IMR-90 (cell line): ENCODE measurements around the gene TRAPPC14. TPM values are rescaled to one million over a fixed set of nuclear protein-coding genes. Genes with fewer than 3 reads are reported as not detected.

Experiments used
- ATAC-seq: fragments of 200-7000 bp; cut with Tn5 transposase; 2 replicates; pipeline ENCODE4 v1.9.1; 2020; ENCODE audit warnings: low read depth, mild to moderate bottlenecking, moderate library complexity
- BruUV-seq: library from RNA; stranded (reverse); fragments of 400-500 nt; replicated peaks from 2 replicates; lab custom pipeline; 2021; lab: Mats Ljungman, UMichigan
- CTCF ChIA-PET: fragments of 300-600 bp; formaldehyde crosslinking; extraction: SDS; loops from one replicate; lab custom pipeline; 2021; ENCODE audit warnings: antibody characterized with exemption; lab: Yijun Ruan, JAX
- POLR2A ChIA-PET: fragments of 300-600 bp; sonication (Branson Sonifier 250); formaldehyde crosslinking; loops from one replicate; lab custom pipeline; 2022; ENCODE audit warnings: antibody characterized with exemption; ENCODE audit not compliant: unreplicated experiment; lab: Charles Lee
- DNase-seq: peaks from one replicate; pipeline ENCODE4 v3.0.0; 2013
- H2AFZ ChIP-seq: replicated peaks from 2 replicates; pipeline ENCODE3; 2013; ENCODE audit warnings: low read length, mild to moderate bottlenecking; ENCODE audit not compliant: poor library complexity
- H2AK5ac ChIP-seq: 2 replicates; pipeline ENCODE4 v1.6.1; 2013; ENCODE audit warnings: low read depth, low read length, inconsistent platforms
- H2AK9ac ChIP-seq: replicated peaks from 2 replicates; pipeline ENCODE3; 2013; ENCODE audit warnings: mild to moderate bottlenecking, low read depth, low read length, moderate library complexity; ENCODE audit not compliant: poor library complexity
- H2BK120ac ChIP-seq: 2 replicates; pipeline ENCODE4 v1.6.1; 2013; ENCODE audit warnings: low read depth, low read length, inconsistent platforms
- H2BK15ac ChIP-seq: 3 replicates; pipeline ENCODE4 v1.6.1; 2013; ENCODE audit warnings: low read depth, low read length, inconsistent platforms
- H2BK20ac ChIP-seq: 2 replicates; pipeline ENCODE4 v1.6.1; 2013; ENCODE audit warnings: low read depth, mild to moderate bottlenecking, inconsistent platforms, low read length, moderate library complexity
- H2BK5ac ChIP-seq: 2 replicates; pipeline ENCODE4 v1.6.1; 2013; ENCODE audit warnings: mild to moderate bottlenecking, low read depth, low read length, inconsistent platforms; ENCODE audit not compliant: poor library complexity, severe bottlenecking
- H3K14ac ChIP-seq: replicated peaks from 2 replicates; pipeline ENCODE4 v1.6.1; 2013; ENCODE audit warnings: low read depth, low read length, inconsistent platforms
- H3K18ac ChIP-seq: 2 replicates; pipeline ENCODE4 v1.6.1; 2013; ENCODE audit warnings: low read depth, low read length, control low read depth
- H3K23ac ChIP-seq: 2 replicates; pipeline ENCODE4 v1.6.1; 2013; ENCODE audit warnings: low read depth, low read length, inconsistent platforms
- H3K27ac ChIP-seq: 2 replicates; pipeline ENCODE4 v1.5.1; 2013; ENCODE audit warnings: mild to moderate bottlenecking, control low read depth, low read length; ENCODE audit not compliant: insufficient read depth
- H3K27me3 ChIP-seq: 2 replicates; pipeline ENCODE4 v1.6.1; 2013; ENCODE audit warnings: low read length; ENCODE audit not compliant: control insufficient read depth, insufficient read depth
- H3K36me3 ChIP-seq: 2 replicates; pipeline ENCODE4 v1.6.1; 2013; ENCODE audit warnings: low read length, mixed read lengths; ENCODE audit not compliant: control insufficient read depth, insufficient read depth
- H3K4ac ChIP-seq: 2 replicates; pipeline ENCODE4 v1.6.1; 2013; ENCODE audit warnings: low read depth, low read length, inconsistent platforms
- H3K4me1 ChIP-seq: 2 replicates; pipeline ENCODE4 v1.6.1; 2013; ENCODE audit warnings: low read length, mixed read lengths; ENCODE audit not compliant: control insufficient read depth, insufficient read depth
- H3K4me2 ChIP-seq: 2 replicates; pipeline ENCODE4 v1.6.1; 2013; ENCODE audit warnings: low read depth, mild to moderate bottlenecking, control low read depth, low read length, moderate library complexity
- H3K4me3 ChIP-seq: 2 replicates; pipeline ENCODE4 v1.5.1; 2013; ENCODE audit warnings: low read depth, mild to moderate bottlenecking, control low read depth, low read length, moderate library complexity; ENCODE audit not compliant: insufficient read depth
- H3K56ac ChIP-seq: 2 replicates; pipeline ENCODE4 v1.6.1; 2013; ENCODE audit warnings: low read length, inconsistent platforms; ENCODE audit not compliant: insufficient read depth; ENCODE audit errors: extremely low read depth
- H3K79me1 ChIP-seq, 2 experiments: 2 replicates each; pipeline ENCODE4 v1.6.1; 2013; ENCODE audit warnings: low read length in 2 of 2, inconsistent platforms in 1 of 2, low read depth in 1 of 2
- H3K9ac ChIP-seq: 2 replicates; pipeline ENCODE4 v1.6.1; 2013; ENCODE audit warnings: low read depth, low read length, control low read depth
- H3K9me1 ChIP-seq: 2 replicates; pipeline ENCODE4 v1.6.1; 2013; ENCODE audit warnings: low read length, inconsistent platforms; ENCODE audit not compliant: insufficient read depth
- H3K9me3 ChIP-seq: 2 replicates; pipeline ENCODE4 v1.6.1; 2013; ENCODE audit warnings: low read length; ENCODE audit not compliant: control insufficient read depth, insufficient read depth
- H4K20me1 ChIP-seq: 2 replicates; pipeline ENCODE4 v1.6.1; 2013; ENCODE audit warnings: low read length, inconsistent platforms; ENCODE audit not compliant: insufficient read depth
- H4K5ac ChIP-seq: 2 replicates; pipeline ENCODE4 v1.6.1; 2013; ENCODE audit warnings: mild to moderate bottlenecking, low read depth, low read length, control low read depth
- H4K8ac ChIP-seq, 2 experiments: 2 replicates each; pipeline ENCODE4 v1.6.1; 2013; ENCODE audit warnings: low read depth in 2 of 2, low read length in 2 of 2, control low read depth in 1 of 2, inconsistent platforms in 1 of 2
- H4K91ac ChIP-seq: 2 replicates; pipeline ENCODE4 v1.6.1; 2013; ENCODE audit warnings: low read depth, low read length, inconsistent platforms; ENCODE audit not compliant: insufficient read depth
- CHD1 ChIP-seq: IDR thresholded peaks from 2 replicates; pipeline ENCODE4 v1.6.1; 2012; ENCODE audit warnings: low read depth, low read length, improper control_type of control experiment
- CTCF ChIP-seq: conservative IDR thresholded peaks from 2 replicates; pipeline ENCODE4 v1.5.1; 2012; ENCODE audit warnings: mild to moderate bottlenecking, low read depth, low read length, improper control_type of control experiment
- MAFK ChIP-seq: IDR thresholded peaks from 2 replicates; pipeline ENCODE4 v1.6.1; 2012; ENCODE audit warnings: low read depth, low read length, improper control_type of control experiment
- MXI1 ChIP-seq: IDR thresholded peaks from 2 replicates; pipeline ENCODE4 v1.6.1; 2012; ENCODE audit warnings: low read depth, mild to moderate bottlenecking, low read length, moderate library complexity, borderline replicate concordance
- NFE2L2 ChIP-seq: fragments of 150-350 bp; IDR thresholded peaks from 2 replicates; pipeline ENCODE4 v1.6.1; 2016; ENCODE audit warnings: low read depth, mild to moderate bottlenecking, low read length
- RAD21 ChIP-seq: IDR thresholded peaks from 2 replicates; pipeline ENCODE4 v1.6.1; 2012; ENCODE audit warnings: low read length, improper control_type of control experiment
- RCOR1 ChIP-seq: IDR thresholded peaks from 2 replicates; pipeline ENCODE4 v1.6.1; 2012; ENCODE audit warnings: mild to moderate bottlenecking, low read length, improper control_type of control experiment; ENCODE audit not compliant: insufficient replicate concordance
- RFX5 ChIP-seq: IDR thresholded peaks from 2 replicates; pipeline ENCODE4 v1.8.0; 2012; ENCODE audit warnings: low read depth, mild to moderate bottlenecking, low read length, moderate library complexity
- SMC3 ChIP-seq: fragments of 150-350 bp; IDR thresholded peaks from 2 replicates; pipeline ENCODE4 v1.6.1; 2016; ENCODE audit warnings: low read depth, mild to moderate bottlenecking, antibody characterized with exemption, low read length, moderate library complexity
- WGBS, 2 experiments: methylation state at CpG; one replicate each; pipeline versions ENCODE4 v1.1.5 to v1.1.7; 2013; ENCODE audit warnings: missing lambda C conversion rate in 2 of 2; ENCODE audit not compliant: insufficient read length in 1 of 2; ENCODE audit errors: extremely low coverage in 2 of 2; 5-methylcytosine and 5-hydroxymethylcytosine counted together
- dilution Hi-C: fragments of 300-500 bp; cut with HindIII; formaldehyde crosslinking; loops from one replicate; pipeline ENCODE4 v1.14.3; 2018; ENCODE audit warnings: low sequenced_read_pairs; ENCODE audit not compliant: unreplicated experiment
- in situ Hi-C: fragments of 300-500 bp; cut with MboI; formaldehyde crosslinking; loops from 3 replicates; pipeline ENCODE4 v1.14.3; 2019; ENCODE audit warnings: low sequenced_read_pairs, inconsistent platforms, mixed read lengths
- intact Hi-C: fragments of 100-400 bp; cut with micrococcal nuclease; formaldehyde crosslinking; loops from 2 replicates; pipeline ENCODE4 v1.10.0; 2022
- polyA plus RNA-seq, 3 experiments: library from polyadenylated mRNA; depleted of rRNA; stranded (reverse); fragments of >200 nt; gene quantifications; 2 replicates each; pipeline ENCODE4 v1.2.3, GENCODE V29; 2012; ENCODE audit warnings: low replicate concordance in 1 of 3
- total RNA-seq: library from RNA; depleted of rRNA; stranded (reverse); fragments of >200 nt; gene quantifications from 2 replicates; pipeline ENCODE4 v1.2.3, GENCODE V29; 2012

The TRAPPC14 gene
- total and polyA plus RNA-seq, 2 of the 4 experiments (the other 2 are of a cell fraction): 4.5 to 15.9 TPM

- Histone ChIP-seq H3K27ac (peak overlapping the region; percentile 81), H3K79me1 (peaks cover 23 to 44% of the 10 kb centered on the region in 2 experiments)
- POLR2A ChIA-PET: no interaction called here
Observed at GRCh38 chr7:100118388-100119071, 40.0 kb downstream of the TRAPPC14 start.

More at GRCh38 chr7:100118388-100119071, 40.0 kb downstream of the TRAPPC14 start:
- Histone ChIP-seq H3K9me3 (no peaks in the 10 kb centered on the region), H2BK5ac (peak overlapping the region; percentile 91), H3K18ac (no peak overlapping the region), H2AK9ac (peak overlapping the region; percentile 95), H3K4me2 (peak overlapping the region; percentile 83), H3K4ac (peak overlapping the region; percentile 96), H2AK5ac (peak overlapping the region; percentile 72), H3K4me1 (peaks cover 6% of the 10 kb centered on the region; the same call in 1 of the 2 replicates), H4K8ac (peak overlapping the region; percentile 33 to 82), H2BK20ac (no peak overlapping the region), H3K36me3 (peaks cover 8% of the 10 kb centered on the region; the same call in 1 of the 2 replicates), H2BK15ac (0 out of 3 replicates have a peak overlapping the region, but pooled peaks have one; percentile 10), H4K5ac (no peak overlapping the region), H3K27me3 (no peaks in the 10 kb centered on the region), H4K91ac (peak overlapping the region; percentile 49; the same call in 1 of the 2 replicates), H3K23ac (peak overlapping the region; percentile 98), H2AFZ (peak overlapping the region; percentile 96), H4K20me1 (no peaks in the 10 kb centered on the region; the same call in 1 of the 2 replicates), H2BK120ac (peak overlapping the region; percentile 95), H3K56ac (peak overlapping the region; percentile 91), H3K4me3 (peak overlapping the region; percentile 80), H3K9ac (peak overlapping the region; percentile 86), H3K9me1 (peaks cover 13% of the 10 kb centered on the region), H3K14ac (peak overlapping the region; percentile 99)
- intact Hi-C loops: loop anchor here (2.0 kb wide), 1 partner anchor 18 kb away; the partner anchor contains the start of genes AP4M1 and MCM7
- dilution Hi-C loops: no loop called here
- CTCF ChIA-PET: no interaction called here
- TF ChIP-seq CTCF (no peak), MAFK (no peak), RAD21 (no peak), MXI1 (no peak), NFE2L2 (no peak), SMC3 (no peak), RCOR1 (no peak), RFX5 (no peak), CHD1 (no peak)
- WGBS, 2 experiments: 6% methylated on average over 10 of the region's 18 CpGs; no CpG with 5 or more reads in 1 of the 2 experiments
- BruUV-seq: TSS peak; percentile 48
- no peak for ATAC-seq
- DNase-seq: no peak
- in situ Hi-C loops: no loop called here
